ENCODE measurements around the gene ZNF181.

DNA sequence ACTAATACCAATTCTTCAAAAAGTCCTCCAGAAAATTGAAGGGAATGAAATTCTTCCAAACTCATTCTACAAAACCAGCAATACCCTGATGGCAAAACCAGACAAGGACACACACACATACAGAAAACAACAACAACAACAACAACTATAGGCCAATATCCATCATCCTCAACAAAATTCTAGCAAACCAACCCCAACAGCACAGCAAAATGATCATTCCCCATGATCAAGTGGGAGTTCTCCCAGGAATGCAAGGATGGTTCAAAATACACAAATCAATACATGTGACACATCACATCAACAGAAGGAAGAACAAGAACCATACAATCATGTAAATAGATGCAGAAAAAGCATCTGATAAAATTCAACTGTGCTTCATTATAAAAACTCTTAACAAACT lies 18.7 kb upstream of the ZNF181 start:
- TF ChIP-seq, protein P1, sequence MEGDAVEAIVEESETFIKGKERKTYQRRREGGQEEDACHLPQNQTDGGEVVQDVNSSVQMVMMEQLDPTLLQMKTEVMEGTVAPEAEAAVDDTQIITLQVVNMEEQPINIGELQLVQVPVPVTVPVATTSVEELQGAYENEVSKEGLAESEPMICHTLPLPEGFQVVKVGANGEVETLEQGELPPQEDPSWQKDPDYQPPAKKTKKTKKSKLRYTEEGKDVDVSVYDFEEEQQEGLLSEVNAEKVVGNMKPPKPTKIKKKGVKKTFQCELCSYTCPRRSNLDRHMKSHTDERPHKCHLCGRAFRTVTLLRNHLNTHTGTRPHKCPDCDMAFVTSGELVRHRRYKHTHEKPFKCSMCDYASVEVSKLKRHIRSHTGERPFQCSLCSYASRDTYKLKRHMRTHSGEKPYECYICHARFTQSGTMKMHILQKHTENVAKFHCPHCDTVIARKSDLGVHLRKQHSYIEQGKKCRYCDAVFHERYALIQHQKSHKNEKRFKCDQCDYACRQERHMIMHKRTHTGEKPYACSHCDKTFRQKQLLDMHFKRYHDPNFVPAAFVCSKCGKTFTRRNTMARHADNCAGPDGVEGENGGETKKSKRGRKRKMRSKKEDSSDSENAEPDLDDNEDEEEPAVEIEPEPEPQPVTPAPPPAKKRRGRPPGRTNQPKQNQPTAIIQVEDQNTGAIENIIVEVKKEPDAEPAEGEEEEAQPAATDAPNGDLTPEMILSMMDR (IDR thresholded peaks at IDR 0.05): no peak
- no peak for TF ChIP-seq POLR2A (IDR thresholded peaks at IDR 0.05)

Measured in testis (tissue), 2 donors.